H1 (cell line): ENCODE data around the gene P2RX1.
A peak's percentile ranks its signal among the peaks of the same experiment; 100 is the strongest.

ENCODE experiments used
- BACH1 ChIP-seq: IDR thresholded peaks from 2 replicates; pipeline ENCODE4 v1.6.1; 2012; ENCODE audit warnings: low read length, improper control_type of control experiment
- CBX5 ChIP-seq: fragments of 300-800, 300-1000 bp; sonication (generic); IDR thresholded peaks from 2 replicates; pipeline ENCODE4 v1.7.1; 2016; ENCODE audit warnings: antibody characterized with exemption, low read length, low read depth
- CTCF ChIP-seq, 3 experiments: IDR thresholded peaks; 1 replicate in 2 of 3; 2 replicates in 1 of 3; pipeline versions ENCODE4 v1.5.1 to v1.6.1; 2011; ENCODE audit warnings: low read length in 3 of 3, mild to moderate bottlenecking in 3 of 3, inconsistent platforms in 2 of 3, low read depth in 1 of 3, moderate library complexity in 1 of 3; ENCODE audit not compliant: insufficient read depth in 1 of 3; ENCODE audit errors: control extremely low read depth in 1 of 3
- POLR2AphosphoS5 ChIP-seq: IDR thresholded peaks from 2 replicates; pipeline ENCODE4 v1.6.1; 2011; ENCODE audit warnings: low read depth, low read length

GRCh38 chr17:3888343-3889171 is 27.7 kb downstream of the P2RX1 start:
- TF ChIP-seq POLR2AphosphoS5 (0 out of 2 replicates have a peak, but pooled peaks have one; percentile 45), CTCF (IDR thresholded peaks at IDR 0.05; ENCODE audit: control extremely low read depth in 1 of 3, insufficient read depth in 1 of 3, low read depth in 1 of 3, low read length in 3 of 3) (no peak), BACH1 (no peak), CBX5 (no peak)
